CD4-positive, alpha-beta T cell treated with Interleukin-15 for 1 hour (primary cell): ENCODE results near the gene ATN1.

Source experiments
- DNase-seq: peaks from one replicate; pipeline ENCODE4 v3.0.0-alpha.2; 2020

Gene ATN1

GRCh38 chr12:6959805-6960592, 32.2 kb downstream of the ATN1 start:
- DNase-seq: no peak

- peak; percentile 52 for DNase-seq
Measured at GRCh38 chr12:6960593-6961277, 33.0 kb downstream of the ATN1 start.

GRCh38 chr12:6961278-6961694, 33.5 kb downstream of the ATN1 start:
- DNase-seq: peak; percentile 93

GRCh38 chr12:6961695-6962284, 34.0 kb downstream of the ATN1 start:
- peak; percentile 51 for DNase-seq

DNA sequence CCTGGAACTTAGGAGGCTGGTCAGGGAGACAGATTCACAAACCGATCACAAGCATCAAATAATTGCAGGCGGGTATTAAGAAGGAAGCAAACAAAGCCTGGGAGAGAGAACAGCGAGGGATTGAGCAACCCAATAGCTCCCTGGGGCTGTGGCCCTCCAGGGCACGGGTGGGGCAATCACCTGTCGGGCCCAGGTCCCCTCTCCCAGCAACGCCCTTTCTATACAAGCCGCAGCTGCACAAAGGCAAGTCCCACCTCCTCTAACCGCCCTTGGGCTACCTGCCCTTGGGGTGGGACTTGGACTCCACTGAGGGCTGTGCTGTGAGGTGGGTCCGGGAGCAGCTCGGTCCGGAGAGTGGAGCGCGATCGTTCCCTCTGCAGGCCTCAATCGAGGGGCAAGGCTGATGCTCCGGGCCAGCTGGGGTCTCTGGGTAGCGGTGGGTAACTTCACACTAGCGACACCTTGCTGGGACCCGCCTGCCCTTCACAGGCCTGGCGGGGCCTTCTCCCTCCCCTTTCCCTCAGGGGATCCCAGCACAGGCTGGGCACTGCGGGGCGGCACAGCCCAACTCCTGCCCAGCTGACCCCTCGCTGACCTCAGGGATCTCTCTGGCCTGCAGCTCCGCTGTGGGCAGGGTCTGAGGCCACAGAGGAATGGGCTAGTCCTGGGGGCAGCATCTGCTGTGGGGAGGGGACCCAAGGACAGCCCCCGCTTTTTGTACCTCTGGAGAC, 34.7 kb downstream of the ATN1 start:
- DNase-seq: no peak

- DNase-seq: no peak
Measured at GRCh38 chr12:6963016-6963731, 35.4 kb downstream of the ATN1 start.

DNA sequence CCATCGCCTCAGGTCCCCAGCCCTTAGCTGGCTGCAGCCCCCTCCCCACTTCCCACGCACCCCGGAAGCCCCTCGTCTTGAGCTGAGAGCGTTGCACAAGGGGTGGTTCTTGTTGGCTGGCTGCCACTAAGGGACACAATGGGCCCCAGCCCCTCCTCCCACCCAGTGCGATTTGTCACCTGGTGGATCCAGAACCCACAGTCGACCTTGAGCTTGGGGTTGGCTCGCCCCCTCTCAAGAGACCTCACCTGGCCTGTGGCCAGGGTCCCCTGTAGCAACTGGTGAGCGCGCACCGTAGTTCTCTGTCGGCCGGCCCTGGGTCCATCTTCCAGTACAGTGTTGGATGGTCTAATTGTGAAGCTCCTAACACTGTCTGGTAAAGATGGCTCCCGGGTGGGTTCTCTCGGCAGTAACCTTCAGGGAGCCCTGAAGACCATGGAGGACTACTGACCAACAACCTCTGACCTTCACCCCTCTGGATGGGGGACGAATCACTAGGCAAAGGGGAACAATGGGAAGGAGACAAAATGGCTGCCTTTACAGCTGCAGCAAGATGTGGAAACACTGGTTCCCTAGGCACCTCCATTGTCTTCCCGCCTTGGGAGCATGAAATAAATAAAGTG, 36.1 kb downstream of the ATN1 start:
- no peak for DNase-seq

DNA sequence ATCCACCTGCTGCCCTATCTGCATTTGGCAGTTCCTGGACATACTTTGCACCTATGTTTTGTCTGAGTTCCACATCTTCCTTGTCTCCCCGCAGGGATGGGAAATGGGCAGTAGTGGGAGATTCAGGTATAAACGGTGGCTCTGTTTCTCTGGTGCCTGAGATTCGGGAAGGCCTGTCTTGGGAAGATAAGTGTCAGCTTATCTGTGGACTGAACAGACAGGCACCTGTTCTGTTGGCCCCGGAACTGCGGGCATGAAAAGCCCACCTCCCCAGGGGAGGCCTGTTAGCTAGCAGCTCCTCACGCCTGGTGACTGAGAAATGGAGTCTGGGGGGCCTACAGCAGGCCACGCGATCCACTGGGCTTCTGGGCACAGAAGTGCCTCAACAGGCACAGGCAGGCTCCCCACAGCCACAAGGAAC, 36.9 kb downstream of the ATN1 start:
- DNase-seq: no peak

DNA sequence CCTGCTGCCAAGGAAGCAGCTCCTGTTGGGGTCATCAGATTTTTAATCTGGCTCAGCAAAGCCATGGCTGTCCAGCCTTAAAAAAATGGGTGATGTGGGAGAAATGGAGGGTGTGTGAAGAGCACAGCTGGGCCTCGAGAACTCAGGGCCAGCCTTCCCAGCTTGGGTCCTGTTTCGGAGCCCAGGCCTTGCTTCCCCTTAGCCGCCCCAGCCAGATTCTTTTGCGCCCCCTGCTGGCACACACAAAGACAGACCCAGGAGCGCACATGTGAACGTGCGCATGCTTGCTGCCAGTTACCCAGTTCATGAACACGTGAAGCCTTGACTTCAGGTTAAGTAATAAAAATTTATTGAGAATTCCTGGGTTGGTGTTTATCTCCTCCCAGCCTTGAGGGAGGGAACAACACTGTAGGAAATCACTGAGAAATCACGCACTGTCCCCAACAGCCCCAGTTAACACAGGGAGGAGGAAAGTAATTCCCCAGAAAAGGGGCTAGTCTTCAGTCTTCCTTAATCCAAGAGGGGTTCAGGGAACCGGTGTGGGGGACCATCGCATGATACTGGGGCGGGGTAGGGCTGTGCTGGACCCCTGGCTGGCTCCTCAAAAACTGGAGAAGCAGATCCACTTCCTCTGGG, 37.4 kb downstream of the ATN1 start:
- peak; percentile 90 for DNase-seq

GRCh38 chr12:6965714-6966113, 38.0 kb downstream of the ATN1 start:
- DNase-seq: no peak

DNA sequence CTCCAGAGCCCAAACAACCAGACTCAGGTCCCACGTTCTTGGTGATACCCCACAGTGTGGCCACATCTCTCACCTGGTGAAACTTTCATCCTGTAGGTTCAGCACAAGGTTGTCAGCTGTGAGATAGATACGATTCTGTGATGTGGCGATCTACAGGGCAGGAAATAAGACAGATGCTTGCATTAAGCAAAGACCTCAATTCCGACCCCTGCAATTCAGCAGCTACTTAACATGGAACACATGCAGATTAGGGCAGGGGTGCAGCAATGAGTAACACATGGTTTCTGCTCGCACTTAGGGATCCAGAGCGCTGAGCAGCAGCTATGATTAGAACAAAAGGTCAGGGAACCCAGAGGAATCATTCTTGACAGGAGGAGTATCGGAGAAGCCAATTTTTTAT, 38.6 kb downstream of the ATN1 start:
- no peak for DNase-seq

GRCh38 chr12:6967651-6968100, 39.9 kb downstream of the ATN1 start:
- DNase-seq: no peak

GRCh38 chr12:6968426-6968825, 40.7 kb downstream of the ATN1 start:
- no peak for DNase-seq

- DNase-seq: no peak
Measured at GRCh38 chr12:6970096-6970527, 42.4 kb downstream of the ATN1 start.

DNA sequence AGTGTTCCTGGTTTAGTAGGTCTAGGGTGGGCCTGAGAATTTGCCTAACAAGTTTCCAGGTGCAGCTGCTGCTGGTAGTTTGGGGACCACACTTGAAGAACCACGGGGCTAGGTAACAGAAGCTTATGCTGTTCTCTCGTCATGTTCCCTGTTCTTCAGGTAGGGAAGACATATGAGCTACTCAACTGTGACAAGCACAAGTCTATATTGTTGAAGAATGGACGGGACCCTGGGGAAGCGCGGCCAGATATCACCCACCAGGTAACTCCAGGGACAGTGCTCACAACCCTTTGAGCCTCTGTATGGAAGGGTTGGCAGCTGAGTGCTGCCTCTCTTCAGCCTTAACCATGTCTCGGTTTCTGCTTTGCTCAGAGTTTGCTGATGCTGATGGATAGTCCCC, 46.4 kb downstream of the ATN1 start:
- no peak for DNase-seq

- DNase-seq: no peak
Measured at GRCh38 chr12:6975297-6976032, 47.7 kb downstream of the ATN1 start.

GRCh38 chr12:6977653-6978052, 49.9 kb downstream of the ATN1 start:
- DNase-seq: no peak

- DNase-seq: no peak
Measured at GRCh38 chr12:6978188-6978587, 50.4 kb downstream of the ATN1 start.

DNA sequence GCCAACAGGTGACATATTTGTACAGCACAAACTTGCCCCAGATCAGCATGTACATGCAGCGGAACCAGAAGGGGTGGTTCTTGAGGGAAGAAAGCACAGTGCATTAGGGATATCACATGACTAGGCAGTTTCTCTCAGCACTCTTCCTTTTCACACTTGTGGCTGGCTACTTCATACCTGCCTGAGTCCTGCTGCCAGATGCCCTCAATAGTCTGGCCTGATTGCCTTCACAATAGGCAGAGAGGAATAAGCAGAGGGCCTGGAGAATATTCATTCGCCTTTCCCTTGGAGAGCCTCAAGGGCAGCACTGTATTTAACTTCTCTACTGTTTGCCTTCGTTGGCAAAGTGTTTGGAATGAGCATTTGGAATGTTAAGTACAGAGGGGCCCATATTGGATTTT, 50.9 kb downstream of the ATN1 start:
- DNase-seq: no peak

DNA sequence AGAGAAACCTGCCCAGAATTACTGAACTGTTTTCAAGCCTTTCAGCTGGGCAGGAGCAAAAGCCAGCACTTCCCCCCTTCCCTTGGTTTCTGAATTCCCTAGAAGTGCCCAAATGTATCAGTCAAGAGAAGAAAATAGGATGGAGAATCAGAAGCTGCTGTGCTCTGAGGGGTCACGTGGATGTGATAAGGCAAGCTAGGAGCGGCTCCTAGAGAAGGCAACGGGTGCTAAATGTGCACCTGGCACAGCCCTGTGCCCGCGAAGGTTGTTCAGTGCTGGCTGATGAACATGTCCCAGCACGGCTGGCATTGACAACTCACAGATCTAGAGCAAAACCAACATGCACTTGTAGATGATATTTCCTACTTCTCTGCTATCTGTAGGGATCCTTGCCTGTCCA, 51.3 kb downstream of the ATN1 start:
- DNase-seq: no peak

- DNase-seq: no peak
Measured at GRCh38 chr12:6979453-6979852, 51.7 kb downstream of the ATN1 start.
